NCI-H226 (cell line): Measurements from ENCODE around the gene PLPP3.
A peak's percentile ranks its signal among the peaks of the same experiment; 100 is the strongest.

Experiments
- DNase-seq: peaks from one replicate; pipeline ENCODE4 v3.0.0-alpha.2; 2015

The PLPP3 gene

DNA sequence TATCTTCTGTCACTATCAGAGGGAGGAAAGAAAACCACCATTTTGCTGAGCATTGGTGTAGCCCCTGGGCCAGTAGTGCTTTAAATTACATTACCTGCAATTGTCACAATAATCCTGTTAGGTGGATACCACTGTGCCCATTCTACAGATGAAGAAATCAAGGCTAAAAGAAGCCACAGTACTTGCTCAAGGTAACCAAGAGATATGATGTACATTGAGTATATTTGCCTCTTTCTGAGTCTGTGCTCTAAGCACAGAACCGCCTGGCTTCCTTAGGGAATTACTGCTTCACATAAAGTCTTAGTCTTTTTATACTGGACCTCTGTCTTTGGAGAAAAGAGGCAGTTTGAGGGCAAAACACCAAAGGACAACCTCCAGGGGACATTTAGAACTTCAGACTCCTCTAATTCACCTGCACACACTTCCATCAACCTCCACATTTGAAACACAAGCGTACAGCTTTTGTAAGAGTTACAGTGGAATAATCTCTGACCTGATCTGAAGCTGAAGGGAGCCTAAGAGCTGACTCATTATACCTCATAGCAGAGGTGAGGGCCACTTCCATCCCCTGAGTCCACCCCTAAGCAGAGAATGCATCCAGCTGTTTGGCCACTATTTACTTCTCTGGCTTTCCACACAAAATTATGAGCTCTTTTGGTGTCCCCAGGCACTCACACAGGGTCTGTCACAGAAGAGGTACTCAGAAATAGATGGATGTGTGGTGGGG, 61.8 kb downstream of the PLPP3 start:
- DNase-seq: no peak

- no peak for DNase-seq
These were observed 62.7 kb downstream of the PLPP3 start for GRCh38 chr1:56516539-56517252.

DNA sequence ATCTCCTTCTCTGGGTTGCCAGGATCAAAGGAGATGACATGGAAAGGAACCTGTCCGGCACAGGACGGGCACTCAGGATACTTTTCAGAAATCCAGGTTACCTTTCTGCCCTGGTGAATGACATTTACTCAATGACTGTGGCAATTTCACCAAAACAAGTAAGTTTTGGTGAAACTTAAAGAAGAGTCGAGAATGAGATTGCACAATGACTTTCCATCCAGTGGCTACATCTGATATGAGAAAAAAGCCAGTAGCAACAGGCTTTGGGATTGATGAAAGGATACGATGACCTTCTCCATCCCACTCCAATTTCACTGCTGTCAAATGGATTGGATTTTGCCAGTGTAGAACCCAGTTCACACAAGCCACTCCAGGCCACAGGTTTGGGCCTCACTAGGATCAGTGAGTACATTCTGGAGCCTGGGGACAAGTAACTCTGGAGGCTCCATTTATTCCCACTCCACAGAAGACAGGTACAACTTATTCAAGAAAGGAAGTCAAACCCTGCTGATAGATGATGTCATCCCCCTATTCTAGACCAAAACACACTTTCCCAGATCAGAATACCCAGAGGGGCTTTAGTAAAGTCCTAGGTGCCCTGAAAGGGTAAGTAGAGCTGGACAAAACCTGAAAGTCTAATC, 63.3 kb downstream of the PLPP3 start:
- DNase-seq: no peak

- no peak for DNase-seq
These were observed 66.5 kb downstream of the PLPP3 start for GRCh38 chr1:56512724-56513494.

DNA sequence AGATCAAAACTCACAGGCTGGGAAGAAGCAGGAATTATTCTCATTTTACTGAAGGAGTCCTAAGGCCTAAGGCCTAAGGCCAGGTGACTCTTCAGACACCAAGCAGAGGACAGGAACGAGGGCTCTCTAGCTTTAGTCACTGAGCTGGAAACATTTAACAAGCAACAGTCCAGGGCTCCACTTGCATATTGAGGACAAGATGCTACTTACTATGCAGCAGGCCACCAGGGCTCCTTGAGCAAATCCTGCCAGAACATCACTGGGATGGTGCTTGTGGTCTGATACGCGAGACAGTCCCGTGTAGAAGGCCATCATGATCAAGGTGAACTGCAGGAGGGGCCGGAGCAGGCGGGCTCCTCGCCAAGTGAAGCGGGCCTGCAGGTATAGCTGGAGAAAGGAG, 67.6 kb downstream of the PLPP3 start:
- no peak for DNase-seq

- no peak for DNase-seq
These were observed 68.0 kb downstream of the PLPP3 start for GRCh38 chr1:56511364-56511763.

DNA sequence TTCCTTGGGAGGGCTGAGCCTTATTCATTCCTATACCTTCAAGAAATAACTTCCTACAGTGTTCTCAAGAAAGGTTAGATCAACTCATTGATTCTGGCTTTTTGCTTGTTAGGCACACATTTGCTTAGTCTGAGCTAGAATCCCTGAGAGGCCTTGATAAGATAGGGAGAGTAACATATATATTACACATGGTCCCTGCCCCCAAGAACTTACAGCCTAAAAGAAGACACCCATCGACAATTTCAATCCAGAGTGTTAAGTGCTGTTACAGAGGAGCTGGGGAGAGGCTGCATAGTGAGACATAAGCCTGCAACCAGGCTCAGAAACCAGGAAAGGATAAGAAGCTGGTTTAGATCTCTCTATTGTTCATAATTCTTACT, 68.7 kb downstream of the PLPP3 start:
- DNase-seq: no peak

GRCh38 chr1:56509713-56510641, 69.4 kb downstream of the PLPP3 start:
- DNase-seq: no peak

DNA sequence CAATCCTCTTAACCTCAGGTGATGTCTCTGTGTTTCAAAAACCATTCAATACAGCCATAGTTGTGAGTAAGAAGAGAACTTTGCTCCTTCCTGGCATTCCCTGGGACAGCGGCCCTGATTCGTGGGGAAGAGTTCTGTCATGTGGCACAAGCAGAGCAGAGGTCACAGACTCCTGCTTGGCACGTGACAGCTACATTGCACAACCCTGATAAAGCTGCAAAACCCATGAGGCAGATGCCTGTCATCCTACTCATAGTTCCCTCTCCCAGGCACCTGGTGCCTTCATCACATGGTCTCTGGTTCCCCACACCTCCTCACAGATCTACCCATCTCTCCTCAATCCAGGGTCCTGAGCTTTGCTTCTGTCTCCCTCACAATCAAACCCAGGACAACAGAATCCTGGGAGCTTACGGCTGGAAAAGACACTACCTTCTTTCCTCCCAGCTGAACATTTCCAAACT, 70.8 kb downstream of the PLPP3 start:
- peak; percentile 3 for DNase-seq

GRCh38 chr1:56507925-56508522, 71.3 kb downstream of the PLPP3 start:
- DNase-seq: no peak

GRCh38 chr1:56506951-56507491, 72.3 kb downstream of the PLPP3 start:
- no peak for DNase-seq

- no peak for DNase-seq
These were observed 73.3 kb downstream of the PLPP3 start for GRCh38 chr1:56505792-56506743.

GRCh38 chr1:56502700-56503245, 76.6 kb downstream of the PLPP3 start:
- no peak for DNase-seq

DNA sequence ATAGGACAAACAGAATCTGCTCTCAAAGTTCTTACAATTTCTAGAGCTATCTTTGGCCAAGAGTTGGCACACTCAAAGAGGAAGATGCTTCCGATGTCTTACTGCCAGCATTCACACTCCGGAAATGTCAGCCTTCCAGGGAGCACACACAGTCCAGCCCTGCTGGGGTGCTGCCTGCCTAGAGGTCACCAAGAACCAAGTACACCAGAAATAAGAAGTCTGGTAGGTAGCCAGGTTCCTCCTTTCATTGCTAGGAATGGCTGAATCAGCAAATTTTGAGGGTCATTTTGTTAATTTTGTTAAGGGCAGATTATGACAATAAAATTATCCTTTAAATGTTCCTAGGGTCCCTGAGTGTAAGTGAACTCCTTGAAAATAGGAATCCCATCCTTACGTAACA, 77.5 kb downstream of the PLPP3 start:
- no peak for DNase-seq

DNA sequence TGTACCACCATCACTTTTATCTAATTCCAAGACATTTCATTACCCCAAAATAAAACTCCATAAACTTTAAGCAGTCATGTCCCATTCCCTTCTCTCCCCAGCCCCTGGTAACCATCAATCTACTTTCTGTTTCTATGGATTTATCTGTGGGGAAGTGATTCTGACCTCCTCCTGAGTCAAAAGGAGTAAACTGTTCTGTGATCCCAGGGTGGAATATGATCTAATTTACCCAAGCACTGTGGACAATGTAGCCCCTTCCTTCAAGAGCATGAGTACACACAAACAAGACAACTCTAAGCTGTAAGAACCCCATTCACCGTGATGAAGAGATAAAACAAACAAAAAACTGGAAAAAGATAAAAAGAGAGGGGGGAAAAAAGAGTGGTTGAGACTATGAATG, 77.9 kb downstream of the PLPP3 start:
- no peak for DNase-seq

GRCh38 chr1:56496821-56497772, 82.3 kb downstream of the PLPP3 start:
- DNase-seq: no peak

DNA sequence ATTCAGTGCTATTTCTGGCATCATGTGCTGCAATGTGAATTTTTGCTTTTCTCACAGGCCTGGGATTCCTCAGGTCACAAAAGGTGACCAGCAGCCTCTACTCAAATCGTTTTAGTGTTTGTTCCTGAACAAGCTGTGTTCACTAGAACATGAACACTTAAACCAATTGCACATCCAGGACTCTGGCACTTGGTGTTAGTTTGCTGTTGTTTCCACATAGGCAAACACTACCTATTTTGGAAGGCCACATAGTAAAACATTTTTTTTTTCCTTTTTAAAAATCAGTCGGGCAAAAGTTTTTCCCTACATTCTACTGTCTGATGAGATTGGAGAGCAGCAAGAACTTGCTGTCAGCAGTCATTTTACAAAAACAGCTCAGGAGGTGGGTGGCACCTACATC, 83.2 kb downstream of the PLPP3 start:
- DNase-seq: no peak

GRCh38 chr1:56495538-56495937, 83.8 kb downstream of the PLPP3 start:
- no peak for DNase-seq

- DNase-seq: peak; percentile 69
These were observed 85.1 kb downstream of the PLPP3 start for GRCh38 chr1:56494306-56494705.
